ENCODE results near the gene AP1B1. TPM values are rescaled to one million over a fixed set of nuclear protein-coding genes. Genes with fewer than 3 reads are reported as not detected.

AP1B1 gene
- total RNA-seq, 4 donors from 2014 or later: 63.5 to 144 (median 95.4) TPM

DNA sequence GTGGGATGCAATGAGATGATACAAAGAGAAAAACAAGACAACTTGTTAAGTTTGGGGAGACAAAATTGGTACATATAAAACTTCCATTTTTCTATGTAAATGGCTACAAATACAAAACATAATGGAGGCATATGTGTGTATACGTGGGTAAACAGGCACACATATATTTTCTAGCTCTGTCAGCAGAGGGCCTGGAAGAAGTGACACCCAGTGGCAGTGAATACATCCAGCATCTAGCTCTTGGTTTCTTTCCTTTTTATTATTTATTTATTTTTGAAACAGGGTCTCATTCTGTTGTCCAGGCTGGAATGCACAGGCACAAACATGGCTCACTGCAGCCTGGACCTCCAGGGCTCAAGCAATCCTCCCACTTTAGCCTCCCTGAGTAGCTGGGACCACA lies 67.8 kb downstream of the AP1B1 start:
- Histone ChIP-seq H3K36me3 (no peaks in the 10 kb centered on the region), H3K27me3 (peaks cover 0 to 16% (median 2%) of the 10 kb centered on the region in 4 donors), H3K9me3 (no peaks in the 10 kb centered on the region), H3K4me1 (peaks cover 3 to 6% (median 4%) of the 10 kb centered on the region in 3 donors), H3K4me3 (no peak overlapping the region), H3K27ac (no peak overlapping the region)
- 48 to 93% methylated on average over 1 of the region's 1 CpG for WGBS, 2 donors
- intact Hi-C loops (cut with DNase I): no loop called here
- TF ChIP-seq, protein P1, sequence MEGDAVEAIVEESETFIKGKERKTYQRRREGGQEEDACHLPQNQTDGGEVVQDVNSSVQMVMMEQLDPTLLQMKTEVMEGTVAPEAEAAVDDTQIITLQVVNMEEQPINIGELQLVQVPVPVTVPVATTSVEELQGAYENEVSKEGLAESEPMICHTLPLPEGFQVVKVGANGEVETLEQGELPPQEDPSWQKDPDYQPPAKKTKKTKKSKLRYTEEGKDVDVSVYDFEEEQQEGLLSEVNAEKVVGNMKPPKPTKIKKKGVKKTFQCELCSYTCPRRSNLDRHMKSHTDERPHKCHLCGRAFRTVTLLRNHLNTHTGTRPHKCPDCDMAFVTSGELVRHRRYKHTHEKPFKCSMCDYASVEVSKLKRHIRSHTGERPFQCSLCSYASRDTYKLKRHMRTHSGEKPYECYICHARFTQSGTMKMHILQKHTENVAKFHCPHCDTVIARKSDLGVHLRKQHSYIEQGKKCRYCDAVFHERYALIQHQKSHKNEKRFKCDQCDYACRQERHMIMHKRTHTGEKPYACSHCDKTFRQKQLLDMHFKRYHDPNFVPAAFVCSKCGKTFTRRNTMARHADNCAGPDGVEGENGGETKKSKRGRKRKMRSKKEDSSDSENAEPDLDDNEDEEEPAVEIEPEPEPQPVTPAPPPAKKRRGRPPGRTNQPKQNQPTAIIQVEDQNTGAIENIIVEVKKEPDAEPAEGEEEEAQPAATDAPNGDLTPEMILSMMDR (IDR thresholded peaks at IDR 0.05): no peak
- TF ChIP-seq POLR2A (IDR thresholded peaks at IDR 0.05): no peak
- no peak for DNase-seq

DNA sequence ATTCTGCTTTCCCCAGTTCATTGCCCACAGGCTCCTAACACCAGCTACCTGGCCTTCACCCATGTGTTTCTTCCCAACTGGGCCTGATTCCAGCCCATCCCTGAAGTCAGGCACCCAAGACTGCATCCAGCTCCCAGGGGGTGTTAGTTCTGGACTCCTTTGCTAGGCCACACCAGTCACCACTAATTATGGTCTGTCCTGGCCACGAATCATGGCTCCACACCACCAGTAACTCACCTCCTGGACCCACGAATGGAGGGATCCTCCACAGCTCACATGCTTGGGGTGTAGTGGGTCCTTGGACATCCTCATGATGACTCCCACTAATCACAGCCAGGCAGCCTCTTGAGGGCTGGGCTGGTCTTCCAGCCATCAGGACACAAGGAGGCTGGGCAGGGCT lies 69.3 kb downstream of the AP1B1 start:
- Histone ChIP-seq H3K27me3 (peaks cover 0 to 30% (median 8%) of the 10 kb centered on the region in 4 donors), H3K4me1 (peaks cover 12 to 20% (median 18%) of the 10 kb centered on the region in 3 donors), H3K36me3 (no peaks in the 10 kb centered on the region), H3K9me3 (no peaks in the 10 kb centered on the region), H3K27ac (no peak overlapping the region), H3K4me3 (no peak overlapping the region)
- TF ChIP-seq, protein P1 (IDR thresholded peaks at IDR 0.05): no peak
- TF ChIP-seq POLR2A (IDR thresholded peaks at IDR 0.05): no peak
- 64 to 80% methylated on average over 1 to 2 of the region's 2 CpGs for WGBS, 2 donors
- no peak for DNase-seq
- intact Hi-C loops (cut with DNase I): no loop called here

DNA sequence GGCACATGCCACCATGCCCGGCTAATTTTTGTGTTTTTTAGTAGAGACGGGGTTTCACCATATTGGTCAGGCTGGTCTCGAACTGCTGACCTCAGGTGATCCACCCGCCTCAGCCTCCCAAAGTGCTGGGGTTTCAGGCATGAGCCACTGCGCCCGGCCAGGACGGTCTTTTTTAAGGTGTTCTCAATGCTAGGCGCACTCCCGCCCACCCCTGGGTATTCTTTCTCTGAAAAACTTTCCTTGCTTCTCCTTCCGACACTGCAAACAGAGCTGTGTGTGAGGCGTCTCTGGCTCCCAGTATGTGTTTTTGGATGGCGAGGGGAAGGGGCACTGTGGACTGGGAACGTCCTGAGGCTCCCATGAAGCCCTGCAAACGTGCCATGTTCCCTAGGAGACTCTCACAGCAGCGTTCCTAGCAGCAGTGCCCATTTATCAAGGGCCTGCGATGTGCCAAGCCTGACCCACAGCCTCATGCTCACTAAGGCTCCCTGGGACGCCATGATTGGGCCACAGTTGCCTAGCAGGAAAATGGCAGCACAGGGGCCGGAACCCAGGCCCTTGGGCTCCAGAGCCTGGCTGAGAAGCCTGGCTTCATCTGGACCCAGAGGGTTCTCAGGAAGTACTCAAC lies 70.4 kb downstream of the AP1B1 start:
- intact Hi-C loops (cut with DNase I): no loop called here
- TF ChIP-seq, protein P1 (IDR thresholded peaks at IDR 0.05): no peak
- no peak for TF ChIP-seq POLR2A (IDR thresholded peaks at IDR 0.05)
- 95 to 98% methylated on average over 7 to 8 of the region's 18 CpGs for WGBS, 2 donors

GRCh38 chr22:29316141-29316828 lies 72.1 kb downstream of the AP1B1 start:
- TF ChIP-seq POLR2A (IDR thresholded peaks at IDR 0.05): no peak
- TF ChIP-seq, protein P1 (IDR thresholded peaks at IDR 0.05): no peak
- no peak overlapping the region for H3K4me3 ChIP-seq
- no peak overlapping the region for H3K27ac ChIP-seq
- peaks cover 0 to 9% (median 0%) of the 10 kb centered on the region in 3 donors for H3K36me3 ChIP-seq
- H3K9me3 ChIP-seq: no peaks in the 10 kb centered on the region
- intact Hi-C loops (cut with DNase I): no loop called here
- H3K27me3 ChIP-seq: peaks cover 5 to 46% (median 8%) of the 10 kb centered on the region in 4 donors
- WGBS, 2 donors: 58 to 64% methylated on average over 10 to 11 of the region's 18 CpGs
- no peak for DNase-seq
- peaks cover 29 to 48% (median 40%) of the 10 kb centered on the region in 3 donors for H3K4me1 ChIP-seq

More for the DNA sequence above, 70.4 kb downstream of the AP1B1 start:
- H3K36me3 ChIP-seq: no peaks in the 10 kb centered on the region
- H3K27me3 ChIP-seq: peaks cover 4 to 42% (median 8%) of the 10 kb centered on the region in 4 donors
- DNase-seq: no peak
- H3K9me3 ChIP-seq: no peaks in the 10 kb centered on the region
- H3K4me3 ChIP-seq: no peak overlapping the region
- no peak overlapping the region for H3K27ac ChIP-seq
- peaks cover 21 to 32% (median 28%) of the 10 kb centered on the region in 3 donors for H3K4me1 ChIP-seq

All from esophagus squamous epithelium (tissue), 5 donors.